HepG2 (cell line): ENCODE measurements around the gene HSP90AB1. TPM values are rescaled to one million over a fixed set of nuclear protein-coding genes. Genes with fewer than 3 reads are reported as not detected.

Source experiments
- EED ChIP-seq: sonication (generic); formaldehyde crosslinking; IDR thresholded peaks from 2 replicates; pipeline ENCODE4 v1.5.0; 2020; ENCODE audit warnings: mild to moderate bottlenecking, missing genetic modification reagents
- ELF3 ChIP-seq: IDR thresholded peaks from 2 replicates; pipeline ENCODE4 v1.6.1; 2016; ENCODE audit warnings: missing genetic modification reagents, missing compliant biosample characterization
- JDP2 ChIP-seq: sonication (generic); formaldehyde crosslinking; IDR thresholded peaks from 2 replicates; pipeline ENCODE4 v1.8.1; 2022; ENCODE audit warnings: missing genetic modification reagents, borderline replicate concordance
- RARG ChIP-seq: sonication (generic); formaldehyde crosslinking; IDR thresholded peaks from 2 replicates; pipeline ENCODE4 v1.4.0; 2020; ENCODE audit warnings: low read depth, mild to moderate bottlenecking, missing genetic modification reagents
- SATB2 ChIP-seq: sonication (generic); formaldehyde crosslinking; IDR thresholded peaks from 2 replicates; pipeline ENCODE4 v1.5.0; 2020; ENCODE audit warnings: missing genetic modification reagents
- TCF7L2 ChIP-seq: IDR thresholded peaks from 2 replicates; pipeline ENCODE4 v1.6.1; 2011; ENCODE audit warnings: mild to moderate bottlenecking, low read depth, low read length, moderate library complexity
- THYN1 ChIP-seq: sonication (generic); formaldehyde crosslinking; IDR thresholded peaks from 2 replicates; pipeline ENCODE4 v1.8.1; 2023; ENCODE audit warnings: low read depth, mild to moderate bottlenecking, moderate library complexity, missing genetic modification reagents, borderline replicate concordance
- YY1 ChIP-seq: IDR thresholded peaks from 2 replicates; pipeline ENCODE4 v1.6.1; 2011; ENCODE audit warnings: low read length, low read depth, moderate library complexity, mild to moderate bottlenecking; ENCODE audit not compliant: insufficient read depth, insufficient replicate concordance
- ZBTB1 ChIP-seq: sonication (generic); formaldehyde crosslinking; IDR thresholded peaks from 2 replicates; pipeline ENCODE4 v1.4.0; 2020; ENCODE audit warnings: missing genetic modification reagents, borderline replicate concordance
- ZFX ChIP-seq: sonication (generic); formaldehyde crosslinking; IDR thresholded peaks from 2 replicates; pipeline ENCODE4 v1.4.0; 2020; ENCODE audit warnings: mild to moderate bottlenecking, low read depth, missing genetic modification reagents, moderate library complexity
- ZNF143 ChIP-seq: sonication (generic); formaldehyde crosslinking; IDR thresholded peaks from 2 replicates; pipeline ENCODE4 v1.4.0; 2020; ENCODE audit warnings: missing genetic modification reagents
- ZNF550 ChIP-seq: sonication (generic); formaldehyde crosslinking; IDR thresholded peaks from 2 replicates; pipeline ENCODE4 v1.4.0; 2020; ENCODE audit warnings: mild to moderate bottlenecking, missing genetic modification reagents, borderline replicate concordance
- ZNF563 ChIP-seq: sonication (generic); formaldehyde crosslinking; IDR thresholded peaks from 2 replicates; pipeline ENCODE4 v1.8.0; 2022; ENCODE audit warnings: mild to moderate bottlenecking, moderate library complexity, missing genetic modification reagents
- polyA plus RNA-seq, 8 experiments: library from polyadenylated mRNA; depleted of rRNA in 3 of 8; stranded (reverse) in 7 of 8; unstranded in 1 of 8; fragments of >200 nt; fragmentation: Illumina TruSeq in 4 of 8; extraction: Trizol in 4 of 8; gene quantifications; 2 replicates each; pipeline versions ENCODE4 v1.2.1 to v1.2.3, GENCODE V29; 2011 to 2016; ENCODE audit warnings: low read depth in 4 of 8, missing spikeins in 1 of 8, mixed read lengths in 1 of 8; ENCODE audit not compliant: insufficient read depth in 1 of 8
- total RNA-seq, 5 experiments: library from RNA; depleted of rRNA; stranded (reverse); fragments of >200 nt; fragmentation: Illumina TruSeq; extraction: Trizol; gene quantifications; 2 replicates each; pipeline ENCODE4 v1.2.3, GENCODE V29; 2016; ENCODE audit warnings: low read depth in 1 of 5
- TF ChIP-seq, protein P1 (sequence below): IDR thresholded peaks from 2 replicates; pipeline ENCODE4 v1.4.0; 2020; ENCODE audit warnings: mild to moderate bottlenecking, missing genetic modification reagents
- TF ChIP-seq, protein P2 (sequence below): sonication (generic); formaldehyde crosslinking; IDR thresholded peaks from 2 replicates; pipeline ENCODE4 v1.4.0; 2020; ENCODE audit warnings: mild to moderate bottlenecking, missing genetic modification reagents, borderline replicate concordance
- TF ChIP-seq, protein P3 (sequence below): IDR thresholded peaks from 2 replicates; pipeline ENCODE4 v1.6.1; 2012; ENCODE audit warnings: low read depth, low read length, improper control_type of control experiment
- TF ChIP-seq, protein P4 (sequence below): sonication (generic); formaldehyde crosslinking; IDR thresholded peaks from 2 replicates; pipeline ENCODE4 v1.5.0; 2020; ENCODE audit warnings: mild to moderate bottlenecking, missing genetic modification reagents, borderline replicate concordance

Gene HSP90AB1
- total and polyA plus RNA-seq, 2 of the 13 experiments (the other 11 are each of a cell fraction or from before 2014, with no cell fraction given), result 1,325 to 1,472 TPM

DNA sequence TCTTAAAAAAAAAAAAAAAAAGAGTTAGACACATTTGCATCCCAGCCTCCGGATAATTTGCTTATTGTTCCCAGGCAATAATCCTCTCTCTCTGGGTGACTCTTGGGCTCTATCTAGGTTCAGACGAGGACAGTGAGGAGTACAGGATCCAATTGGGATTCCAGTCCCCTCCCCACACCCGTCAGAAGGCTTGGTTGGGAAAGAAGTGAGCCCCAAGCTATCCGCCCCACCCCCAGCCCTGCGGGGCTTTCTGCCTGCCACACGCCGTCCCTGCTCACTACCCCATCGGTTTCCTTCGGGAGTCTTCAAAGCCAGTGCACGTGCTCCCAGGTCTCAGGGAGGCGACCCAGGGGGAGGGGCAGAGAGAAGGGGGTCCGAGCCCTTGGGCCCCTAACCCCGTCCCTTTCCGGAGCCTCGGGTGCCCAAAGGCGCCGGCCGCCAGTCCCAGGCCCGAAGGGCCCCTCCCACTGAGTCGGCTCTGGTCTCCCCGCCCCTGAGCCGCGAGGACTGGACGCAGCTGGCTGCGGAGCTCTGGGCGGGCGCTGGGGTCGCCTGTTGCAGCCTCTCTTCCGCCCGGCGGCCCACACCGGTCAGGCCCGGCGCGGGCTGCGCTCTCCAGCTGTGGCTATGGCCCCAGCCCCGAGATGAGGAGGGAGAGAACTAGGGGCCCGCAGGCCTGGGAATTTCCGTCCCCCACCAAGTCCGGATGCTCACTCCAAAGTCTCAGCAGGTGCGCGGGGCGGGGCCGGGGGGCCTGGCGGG, 27.7 kb upstream of the HSP90AB1 start (continued):
- no peak for TF ChIP-seq JDP2
- no peak for TF ChIP-seq ZNF143 (CRISPR knock-in tag)
- no peak for TF ChIP-seq RARG (CRISPR knock-in tag)
- no peak for TF ChIP-seq TCF7L2
- TF ChIP-seq, protein P1, sequence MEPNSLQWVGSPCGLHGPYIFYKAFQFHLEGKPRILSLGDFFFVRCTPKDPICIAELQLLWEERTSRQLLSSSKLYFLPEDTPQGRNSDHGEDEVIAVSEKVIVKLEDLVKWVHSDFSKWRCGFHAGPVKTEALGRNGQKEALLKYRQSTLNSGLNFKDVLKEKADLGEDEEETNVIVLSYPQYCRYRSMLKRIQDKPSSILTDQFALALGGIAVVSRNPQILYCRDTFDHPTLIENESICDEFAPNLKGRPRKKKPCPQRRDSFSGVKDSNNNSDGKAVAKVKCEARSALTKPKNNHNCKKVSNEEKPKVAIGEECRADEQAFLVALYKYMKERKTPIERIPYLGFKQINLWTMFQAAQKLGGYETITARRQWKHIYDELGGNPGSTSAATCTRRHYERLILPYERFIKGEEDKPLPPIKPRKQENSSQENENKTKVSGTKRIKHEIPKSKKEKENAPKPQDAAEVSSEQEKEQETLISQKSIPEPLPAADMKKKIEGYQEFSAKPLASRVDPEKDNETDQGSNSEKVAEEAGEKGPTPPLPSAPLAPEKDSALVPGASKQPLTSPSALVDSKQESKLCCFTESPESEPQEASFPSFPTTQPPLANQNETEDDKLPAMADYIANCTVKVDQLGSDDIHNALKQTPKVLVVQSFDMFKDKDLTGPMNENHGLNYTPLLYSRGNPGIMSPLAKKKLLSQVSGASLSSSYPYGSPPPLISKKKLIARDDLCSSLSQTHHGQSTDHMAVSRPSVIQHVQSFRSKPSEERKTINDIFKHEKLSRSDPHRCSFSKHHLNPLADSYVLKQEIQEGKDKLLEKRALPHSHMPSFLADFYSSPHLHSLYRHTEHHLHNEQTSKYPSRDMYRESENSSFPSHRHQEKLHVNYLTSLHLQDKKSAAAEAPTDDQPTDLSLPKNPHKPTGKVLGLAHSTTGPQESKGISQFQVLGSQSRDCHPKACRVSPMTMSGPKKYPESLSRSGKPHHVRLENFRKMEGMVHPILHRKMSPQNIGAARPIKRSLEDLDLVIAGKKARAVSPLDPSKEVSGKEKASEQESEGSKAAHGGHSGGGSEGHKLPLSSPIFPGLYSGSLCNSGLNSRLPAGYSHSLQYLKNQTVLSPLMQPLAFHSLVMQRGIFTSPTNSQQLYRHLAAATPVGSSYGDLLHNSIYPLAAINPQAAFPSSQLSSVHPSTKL, result peak; percentile 48; the same call in 1 of the 2 replicates
- no peak for TF ChIP-seq ZBTB1 (CRISPR knock-in tag)
- TF ChIP-seq ZNF563 (CRISPR knock-in tag), result no peak
- TF ChIP-seq, protein P2, sequence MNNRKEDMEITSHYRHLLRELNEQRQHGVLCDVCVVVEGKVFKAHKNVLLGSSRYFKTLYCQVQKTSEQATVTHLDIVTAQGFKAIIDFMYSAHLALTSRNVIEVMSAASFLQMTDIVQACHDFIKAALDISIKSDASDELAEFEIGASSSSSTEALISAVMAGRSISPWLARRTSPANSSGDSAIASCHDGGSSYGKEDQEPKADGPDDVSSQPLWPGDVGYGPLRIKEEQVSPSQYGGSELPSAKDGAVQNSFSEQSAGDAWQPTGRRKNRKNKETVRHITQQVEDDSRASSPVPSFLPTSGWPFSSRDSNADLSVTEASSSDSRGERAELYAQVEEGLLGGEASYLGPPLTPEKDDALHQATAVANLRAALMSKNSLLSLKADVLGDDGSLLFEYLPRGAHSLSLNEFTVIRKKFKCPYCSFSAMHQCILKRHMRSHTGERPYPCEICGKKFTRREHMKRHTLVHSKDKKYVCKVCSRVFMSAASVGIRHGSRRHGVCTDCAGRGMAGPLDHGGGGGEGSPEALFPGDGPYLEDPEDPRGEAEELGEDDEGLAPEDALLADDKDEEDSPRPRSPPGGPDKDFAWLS (CRISPR knock-in tag), result no peak
- no peak for TF ChIP-seq THYN1
- TF ChIP-seq, protein P3, sequence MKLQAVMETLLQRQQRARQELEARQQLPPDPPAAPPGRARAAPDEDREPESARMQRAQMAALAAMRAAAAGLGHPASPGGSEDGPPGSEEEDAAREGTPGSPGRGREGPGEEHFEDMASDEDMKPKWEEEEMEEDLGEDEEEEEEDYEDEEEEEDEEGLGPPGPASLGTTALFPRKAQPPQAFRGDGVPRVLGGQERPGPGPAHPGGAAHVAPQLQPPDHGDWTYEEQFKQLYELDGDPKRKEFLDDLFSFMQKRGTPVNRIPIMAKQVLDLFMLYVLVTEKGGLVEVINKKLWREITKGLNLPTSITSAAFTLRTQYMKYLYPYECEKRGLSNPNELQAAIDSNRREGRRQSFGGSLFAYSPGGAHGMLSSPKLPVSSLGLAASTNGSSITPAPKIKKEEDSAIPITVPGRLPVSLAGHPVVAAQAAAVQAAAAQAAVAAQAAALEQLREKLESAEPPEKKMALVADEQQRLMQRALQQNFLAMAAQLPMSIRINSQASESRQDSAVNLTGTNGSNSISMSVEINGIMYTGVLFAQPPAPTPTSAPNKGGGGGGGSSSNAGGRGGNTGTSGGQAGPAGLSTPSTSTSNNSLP, result no peak
- TF ChIP-seq SATB2 (CRISPR knock-in tag), result peak; percentile 70; the same call in 1 of the 2 replicates
- peak; percentile 88; the same call in 1 of the 2 replicates for TF ChIP-seq ZNF550 (CRISPR knock-in tag)
- TF ChIP-seq, protein P4, sequence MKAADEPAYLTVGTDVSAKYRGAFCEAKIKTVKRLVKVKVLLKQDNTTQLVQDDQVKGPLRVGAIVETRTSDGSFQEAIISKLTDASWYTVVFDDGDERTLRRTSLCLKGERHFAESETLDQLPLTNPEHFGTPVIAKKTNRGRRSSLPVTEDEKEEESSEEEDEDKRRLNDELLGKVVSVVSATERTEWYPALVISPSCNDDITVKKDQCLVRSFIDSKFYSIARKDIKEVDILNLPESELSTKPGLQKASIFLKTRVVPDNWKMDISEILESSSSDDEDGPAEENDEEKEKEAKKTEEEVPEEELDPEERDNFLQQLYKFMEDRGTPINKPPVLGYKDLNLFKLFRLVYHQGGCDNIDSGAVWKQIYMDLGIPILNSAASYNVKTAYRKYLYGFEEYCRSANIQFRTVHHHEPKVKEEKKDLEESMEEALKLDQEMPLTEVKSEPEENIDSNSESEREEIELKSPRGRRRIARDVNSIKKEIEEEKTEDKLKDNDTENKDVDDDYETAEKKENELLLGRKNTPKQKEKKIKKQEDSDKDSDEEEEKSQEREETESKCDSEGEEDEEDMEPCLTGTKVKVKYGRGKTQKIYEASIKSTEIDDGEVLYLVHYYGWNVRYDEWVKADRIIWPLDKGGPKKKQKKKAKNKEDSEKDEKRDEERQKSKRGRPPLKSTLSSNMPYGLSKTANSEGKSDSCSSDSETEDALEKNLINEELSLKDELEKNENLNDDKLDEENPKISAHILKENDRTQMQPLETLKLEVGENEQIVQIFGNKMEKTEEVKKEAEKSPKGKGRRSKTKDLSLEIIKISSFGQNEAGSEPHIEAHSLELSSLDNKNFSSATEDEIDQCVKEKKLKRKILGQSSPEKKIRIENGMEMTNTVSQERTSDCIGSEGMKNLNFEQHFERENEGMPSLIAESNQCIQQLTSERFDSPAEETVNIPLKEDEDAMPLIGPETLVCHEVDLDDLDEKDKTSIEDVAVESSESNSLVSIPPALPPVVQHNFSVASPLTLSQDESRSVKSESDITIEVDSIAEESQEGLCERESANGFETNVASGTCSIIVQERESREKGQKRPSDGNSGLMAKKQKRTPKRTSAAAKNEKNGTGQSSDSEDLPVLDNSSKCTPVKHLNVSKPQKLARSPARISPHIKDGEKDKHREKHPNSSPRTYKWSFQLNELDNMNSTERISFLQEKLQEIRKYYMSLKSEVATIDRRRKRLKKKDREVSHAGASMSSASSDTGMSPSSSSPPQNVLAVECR (CRISPR knock-in tag), result peak; percentile 71; the same call in 1 of the 2 replicates
- TF ChIP-seq ZFX (CRISPR knock-in tag), result peak; percentile 83
- peak; percentile 53; the same call in 1 of the 2 replicates for TF ChIP-seq ELF3 (CRISPR knock-in tag)
- peak; percentile 55 for TF ChIP-seq YY1
- TF ChIP-seq EED (CRISPR knock-in tag), result no peak; the same call in 1 of the 2 replicates
